K562 (cell line): ENCODE measurements around the gene RPS8. TPM values are rescaled to one million over a fixed set of nuclear protein-coding genes. Genes with fewer than 3 reads are reported as not detected.

Source experiments
- DDX20 ChIP-seq: fragments of 450-650 bp; IDR thresholded peaks from 2 replicates; pipeline ENCODE4 v1.6.1; 2016; ENCODE audit warnings: missing genetic modification characterization, low read depth, mild to moderate bottlenecking, missing compliant biosample characterization, moderate library complexity
- ELF2 ChIP-seq: fragments of 250-450 bp; sonication (Bioruptor Pico); IDR thresholded peaks from 2 replicates; pipeline ENCODE4 v1.5.0; 2021; ENCODE audit warnings: mild to moderate bottlenecking
- ETV1 ChIP-seq: fragments of 450-650 bp; conservative IDR thresholded peaks from 2 replicates; pipeline ENCODE4 v1.6.1; 2016; ENCODE audit warnings: missing genetic modification characterization, control low read depth, low read depth, missing compliant biosample characterization
- GTF2A2 ChIP-seq: IDR thresholded peaks from 2 replicates; pipeline ENCODE4 v1.6.1; 2016; ENCODE audit warnings: mild to moderate bottlenecking, missing genetic modification characterization, missing compliant biosample characterization
- HINFP ChIP-seq: fragments of 450-650 bp; conservative IDR thresholded peaks from 2 replicates; pipeline ENCODE4 v1.6.1; 2016; ENCODE audit warnings: missing genetic modification characterization, low read depth, mild to moderate bottlenecking, control low read depth, missing compliant biosample characterization
- PTRF ChIP-seq: fragments of 450-650 bp; IDR thresholded peaks from 2 replicates; pipeline ENCODE4 v1.6.1; 2016; ENCODE audit warnings: mild to moderate bottlenecking, missing genetic modification characterization, missing compliant biosample characterization
- PTTG1 ChIP-seq: fragments of 450-650 bp; IDR thresholded peaks from 2 replicates; pipeline ENCODE4 v1.6.1; 2016; ENCODE audit warnings: low read depth, mild to moderate bottlenecking, missing genetic modification characterization, missing compliant biosample characterization
- ZNF311 ChIP-seq: fragments of 250-450 bp; sonication (Bioruptor Pico); IDR thresholded peaks from 2 replicates; pipeline ENCODE4 v1.4.0; 2020; ENCODE audit warnings: mild to moderate bottlenecking, moderate library complexity
- polyA plus RNA-seq, 8 experiments: library from polyadenylated mRNA; depleted of rRNA in 4 of 8; stranded (reverse) in 5 of 8; unstranded in 3 of 8; fragments of >200 nt; fragmentation: Nextera tagmentation in 2 of 8; fragmentation: Illumina TruSeq in 1 of 8; extraction: Ambion mirVana in 2 of 8; extraction: Trizol in 1 of 8; gene quantifications; 2 replicates each; pipeline versions ENCODE4 v1.2.1 to v1.2.3, GENCODE V29; 2011 to 2014; ENCODE audit warnings: inconsistent platforms in 1 of 8, missing spikeins in 1 of 8
- total RNA-seq, 7 experiments: library from RNA; depleted of rRNA in 6 of 7; stranded (reverse); fragments of >200 nt in 6 of 7; fragmentation: Illumina TruSeq in 2 of 7; extraction: Trizol in 2 of 7; gene quantifications; 2 replicates each; pipeline versions ENCODE4 v1.2.1 to v1.2.3, GENCODE V29; 2011 to 2021; ENCODE audit warnings: low replicate concordance in 1 of 7

Gene RPS8
- total and polyA plus RNA-seq, 9 of the 15 experiments (the other 6 are each of a cell fraction or from before 2014, with no cell fraction given) = 2,431 to 4,168 (median 3,109) TPM

- TF ChIP-seq ELF2 (CRISPR knock-in tag) (peak; percentile 57; the same call in 1 of the 2 replicates), HINFP (tag) (peak; percentile 44; the same call in 1 of the 2 replicates), DDX20 (tag) (peak; percentile 59; the same call in 1 of the 2 replicates), ZNF311 (CRISPR knock-in tag) (0 out of 2 replicates have a peak, but pooled peaks have one; percentile 31), GTF2A2 (tag) (peak; percentile 36; the same call in 1 of the 2 replicates), PTRF (tag) (peak; percentile 46; the same call in 1 of the 2 replicates), PTTG1 (tag) (peak; percentile 72), ETV1 (tag) (peak; percentile 40; the same call in 1 of the 2 replicates)
Measured at GRCh38 chr1:44738953-44739306, 36.4 kb upstream of the RPS8 start (continued).
